ENCODE results near the gene LHFPL2. TPM values are rescaled to one million over a fixed set of nuclear protein-coding genes. Genes with fewer than 3 reads are reported as not detected.

Gene LHFPL2
- total RNA-seq, 1 experiment from 2014 or later = 17.9 TPM

- TF ChIP-seq, protein P1, sequence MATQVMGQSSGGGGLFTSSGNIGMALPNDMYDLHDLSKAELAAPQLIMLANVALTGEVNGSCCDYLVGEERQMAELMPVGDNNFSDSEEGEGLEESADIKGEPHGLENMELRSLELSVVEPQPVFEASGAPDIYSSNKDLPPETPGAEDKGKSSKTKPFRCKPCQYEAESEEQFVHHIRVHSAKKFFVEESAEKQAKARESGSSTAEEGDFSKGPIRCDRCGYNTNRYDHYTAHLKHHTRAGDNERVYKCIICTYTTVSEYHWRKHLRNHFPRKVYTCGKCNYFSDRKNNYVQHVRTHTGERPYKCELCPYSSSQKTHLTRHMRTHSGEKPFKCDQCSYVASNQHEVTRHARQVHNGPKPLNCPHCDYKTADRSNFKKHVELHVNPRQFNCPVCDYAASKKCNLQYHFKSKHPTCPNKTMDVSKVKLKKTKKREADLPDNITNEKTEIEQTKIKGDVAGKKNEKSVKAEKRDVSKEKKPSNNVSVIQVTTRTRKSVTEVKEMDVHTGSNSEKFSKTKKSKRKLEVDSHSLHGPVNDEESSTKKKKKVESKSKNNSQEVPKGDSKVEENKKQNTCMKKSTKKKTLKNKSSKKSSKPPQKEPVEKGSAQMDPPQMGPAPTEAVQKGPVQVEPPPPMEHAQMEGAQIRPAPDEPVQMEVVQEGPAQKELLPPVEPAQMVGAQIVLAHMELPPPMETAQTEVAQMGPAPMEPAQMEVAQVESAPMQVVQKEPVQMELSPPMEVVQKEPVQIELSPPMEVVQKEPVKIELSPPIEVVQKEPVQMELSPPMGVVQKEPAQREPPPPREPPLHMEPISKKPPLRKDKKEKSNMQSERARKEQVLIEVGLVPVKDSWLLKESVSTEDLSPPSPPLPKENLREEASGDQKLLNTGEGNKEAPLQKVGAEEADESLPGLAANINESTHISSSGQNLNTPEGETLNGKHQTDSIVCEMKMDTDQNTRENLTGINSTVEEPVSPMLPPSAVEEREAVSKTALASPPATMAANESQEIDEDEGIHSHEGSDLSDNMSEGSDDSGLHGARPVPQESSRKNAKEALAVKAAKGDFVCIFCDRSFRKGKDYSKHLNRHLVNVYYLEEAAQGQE (IDR thresholded peaks at IDR 0.05; ENCODE audit: low read depth) = no peak
- no peak for TF ChIP-seq ZFX (IDR thresholded peaks at IDR 0.05)
- TF ChIP-seq POLR2A (IDR thresholded peaks at IDR 0.05; ENCODE audit: borderline replicate concordance, extremely low read depth, insufficient read depth, insufficient read length) = no peak
- TF ChIP-seq TCF7L2 (IDR thresholded peaks at IDR 0.05; ENCODE audit: borderline replicate concordance, extremely low read depth, insufficient read depth, insufficient read length) = no peak
- TF ChIP-seq YY1 (IDR thresholded peaks at IDR 0.05; ENCODE audit: extremely low read depth, insufficient replicate concordance, low read depth, low read length) = no peak
These were observed 85.8 kb downstream of the LHFPL2 start (continued) for GRCh38 chr5:78562714-78563330.

GRCh38 chr5:78562001-78562400 lies 86.6 kb downstream of the LHFPL2 start:
- H3K79me2 ChIP-seq (ENCODE audit: insufficient read depth, low read length) = peaks cover 3% of the 10 kb centered on the region; the same call in 1 of the 2 replicates
- peaks cover 0 to 7% of the 10 kb centered on the region in 2 experiments; a peak in 2 of 4 replicates for H3K4me1 ChIP-seq (ENCODE audit: control insufficient read depth in 1 of 2, insufficient read depth in 2 of 2, low read length in 2 of 2)
- H3K9me2 ChIP-seq (ENCODE audit: insufficient read depth) = no peaks in the 10 kb centered on the region
- POLR2A ChIA-PET = no interaction called here
- RAD21 ChIA-PET (ENCODE audit: low non-redundant PET in 1 of 2, low total read pairs in 2 of 2, uncharacterized antibody in 2 of 2, unreplicated experiment in 2 of 2) = no interaction called here
- no peak overlapping the region for H2AFZ ChIP-seq (ENCODE audit: low read depth, low read length, poor library complexity, severe bottlenecking)
- H3K4me3 ChIP-seq (replicated peaks in 1 of 2; ENCODE audit: low read depth in 1 of 2, low read length in 2 of 2) = no peak overlapping the region
- H3K9ac ChIP-seq (ENCODE audit: low read length) = no peak overlapping the region
- DNase-seq (ENCODE audit: low read depth, low spot score) (no peak), ATAC-seq (no peak)
- intact Hi-C loops (cut with micrococcal nuclease) = no loop called here
- no TSS peak for BruUV-seq (replicated peaks)
- no peaks in the 10 kb centered on the region for H3K36me3 ChIP-seq (ENCODE audit: control insufficient read depth in 1 of 2, insufficient read depth in 2 of 2, low read length in 2 of 2)
- H3K9me3 ChIP-seq (ENCODE audit: control insufficient read depth in 1 of 2, insufficient read depth in 1 of 2, low read depth in 1 of 2, low read length in 2 of 2) = no peaks in the 10 kb centered on the region
- no peak overlapping the region for H3K4me2 ChIP-seq (ENCODE audit: low read length)
- no peak overlapping the region for H3K27ac ChIP-seq (ENCODE audit: low read depth, low read length)
- H3K27me3 ChIP-seq (ENCODE audit: insufficient read depth, low read length) = no peaks in the 10 kb centered on the region
- no peaks in the 10 kb centered on the region for H4K20me1 ChIP-seq (ENCODE audit: insufficient read depth)
- CTCF ChIA-PET = no interaction called here
- TF ChIP-seq RAD21 (IDR thresholded peaks at IDR 0.05; ENCODE audit: low read depth) (no peak), ZFX (IDR thresholded peaks at IDR 0.05) (no peak), ZNF274 (IDR thresholded peaks at IDR 0.05; ENCODE audit: low read depth, low read length) (no peak), SP1 (IDR thresholded peaks at IDR 0.05; ENCODE audit: low read depth) (no peak), CEBPB (IDR thresholded peaks at IDR 0.05; ENCODE audit: low read depth) (no peak), POLR2AphosphoS5 (IDR thresholded peaks at IDR 0.05; ENCODE audit: low read depth, low read length) (no peak), EZH2phosphoT487 (IDR thresholded peaks at IDR 0.05; ENCODE audit: borderline replicate concordance) (no peak), SIN3A (IDR thresholded peaks at IDR 0.05; ENCODE audit: low read depth) (no peak), ATF3 (IDR thresholded peaks at IDR 0.05) (no peak), JUND (IDR thresholded peaks at IDR 0.05) (no peak), FOSL1 (IDR thresholded peaks at IDR 0.05; ENCODE audit: low read depth) (no peak), CTCF (IDR thresholded peaks at IDR 0.05 in 2 of 3, conservative IDR thresholded peaks at IDR 0.05 in 1 of 3; ENCODE audit: borderline replicate concordance in 1 of 3, insufficient read depth in 1 of 3, low read depth in 2 of 3, low read length in 2 of 3) (no peak), SRF (IDR thresholded peaks at IDR 0.05; ENCODE audit: low read depth) (no peak), TCF7L2 (IDR thresholded peaks at IDR 0.05; ENCODE audit: borderline replicate concordance, extremely low read depth, insufficient read depth, insufficient read length) (no peak)
- TF ChIP-seq, protein P2, sequence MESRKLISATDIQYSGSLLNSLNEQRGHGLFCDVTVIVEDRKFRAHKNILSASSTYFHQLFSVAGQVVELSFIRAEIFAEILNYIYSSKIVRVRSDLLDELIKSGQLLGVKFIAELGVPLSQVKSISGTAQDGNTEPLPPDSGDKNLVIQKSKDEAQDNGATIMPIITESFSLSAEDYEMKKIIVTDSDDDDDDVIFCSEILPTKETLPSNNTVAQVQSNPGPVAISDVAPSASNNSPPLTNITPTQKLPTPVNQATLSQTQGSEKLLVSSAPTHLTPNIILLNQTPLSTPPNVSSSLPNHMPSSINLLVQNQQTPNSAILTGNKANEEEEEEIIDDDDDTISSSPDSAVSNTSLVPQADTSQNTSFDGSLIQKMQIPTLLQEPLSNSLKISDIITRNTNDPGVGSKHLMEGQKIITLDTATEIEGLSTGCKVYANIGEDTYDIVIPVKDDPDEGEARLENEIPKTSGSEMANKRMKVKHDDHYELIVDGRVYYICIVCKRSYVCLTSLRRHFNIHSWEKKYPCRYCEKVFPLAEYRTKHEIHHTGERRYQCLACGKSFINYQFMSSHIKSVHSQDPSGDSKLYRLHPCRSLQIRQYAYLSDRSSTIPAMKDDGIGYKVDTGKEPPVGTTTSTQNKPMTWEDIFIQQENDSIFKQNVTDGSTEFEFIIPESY (IDR thresholded peaks at IDR 0.05; ENCODE audit: extremely low read depth, insufficient replicate concordance, low read length) = no peak
